Stimulated activated naive CD8-positive, alpha-beta T cell treated with anti-CD3 and anti-CD28 coated beads, Interleukin-15, amount 100 ng/mL, for 72 hours (primary cell): ENCODE results near the gene KRTAP12-4.
"Not testable (repeated sequence)": the region's sequence is repeated elsewhere in the genome, so short reads cannot be mapped to it uniquely, and the experiment has no call there.

ENCODE experiments used
- ATAC-seq: fragments of 150-1000 bp; cut with Tn5 transposase; 2 replicates; pipeline ENCODE4 v1.10.0; 2021; ENCODE audit warnings: mild to moderate bottlenecking, moderate library complexity
- DNase-seq, 2 donors: peaks; one replicate each; pipeline ENCODE4 v3.0.0; 2021 to 2022
- H3K27ac Mint-ChIP-seq, 2 donors: one replicate each; pipeline ENCODE4 v1.8.0; 2022; ENCODE audit warnings: mild to moderate bottlenecking in 2 of 2, mixed read lengths in 2 of 2, moderate library complexity in 2 of 2
- H3K27me3 Mint-ChIP-seq: one replicate; pipeline ENCODE4 v1.8.0; 2022; ENCODE audit warnings: mixed read lengths
- H3K4me1 Mint-ChIP-seq: one replicate; pipeline ENCODE4 v1.8.0; 2022; ENCODE audit warnings: mild to moderate bottlenecking, mixed read lengths
- H3K4me3 Mint-ChIP-seq, 2 donors: one replicate each; pipeline ENCODE4 v1.8.0; 2022; ENCODE audit warnings: mild to moderate bottlenecking in 2 of 2, mixed read lengths in 2 of 2, moderate library complexity in 1 of 2
- H3K9me3 Mint-ChIP-seq, 2 donors: one replicate each; pipeline ENCODE4 v1.8.0; 2022; ENCODE audit warnings: mixed read lengths in 2 of 2

KRTAP12-4 gene

DNA sequence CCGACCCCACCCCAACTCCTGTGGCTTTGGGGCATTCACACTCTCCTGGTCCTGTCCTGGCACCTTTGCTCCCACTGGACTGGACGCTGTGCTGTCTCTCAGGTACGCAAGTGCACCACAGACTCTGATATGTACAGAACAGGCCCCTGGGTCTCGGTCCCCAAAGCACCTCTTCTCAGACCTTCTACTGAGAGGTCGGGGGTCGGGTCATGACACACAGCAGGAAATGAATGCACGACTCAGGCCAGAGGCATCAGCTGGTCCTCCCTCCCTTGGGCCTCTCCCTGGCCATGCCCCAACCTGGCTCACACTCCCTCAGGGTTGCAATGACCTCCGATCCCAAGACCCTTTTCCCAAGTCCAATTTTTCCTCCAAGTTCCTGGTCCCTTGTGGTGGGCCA lies 40.7 kb upstream of the KRTAP12-4 start:
- Mint-ChIP-seq H3K27ac (peak overlapping the region in 1 of 2 donors; percentile 21), H3K9me3 (peaks cover 20% of the 10 kb centered on the region in 2 donors), H3K27me3 (peaks cover 50% of the 10 kb centered on the region), H3K4me3 (peak overlapping the region in 1 of 2 donors; percentile 17), H3K4me1 (peaks cover 42% of the 10 kb centered on the region)
- no peak for DNase-seq
- no peak for ATAC-seq

DNA sequence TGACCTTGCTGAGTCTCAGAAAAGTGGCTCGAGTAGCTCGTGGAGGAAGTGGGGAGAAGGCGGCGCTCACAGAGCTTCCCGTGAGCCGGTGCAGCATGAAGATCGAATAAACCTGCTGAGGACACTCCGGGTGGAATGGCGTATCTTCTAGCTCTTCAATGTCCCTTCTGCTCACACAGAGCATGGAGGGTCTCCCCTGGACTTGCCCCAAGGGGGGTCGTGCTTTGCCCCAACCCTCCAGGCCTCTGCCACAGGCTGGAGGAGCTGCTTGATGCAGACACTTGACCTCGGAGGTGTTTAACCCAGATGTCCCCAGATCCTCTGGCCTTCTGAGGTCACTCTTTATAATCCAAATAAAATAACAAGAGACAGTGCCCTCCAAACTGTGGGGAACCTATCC lies 40.3 kb upstream of the KRTAP12-4 start:
- peaks cover 42% of the 10 kb centered on the region for H3K4me1 Mint-ChIP-seq
- no peak overlapping the region for H3K4me3 Mint-ChIP-seq
- no peak overlapping the region for H3K27ac Mint-ChIP-seq
- peaks cover 20% of the 10 kb centered on the region in 2 donors for H3K9me3 Mint-ChIP-seq
- DNase-seq (no peak), ATAC-seq (no peak)
- peaks cover 46% of the 10 kb centered on the region for H3K27me3 Mint-ChIP-seq

DNA sequence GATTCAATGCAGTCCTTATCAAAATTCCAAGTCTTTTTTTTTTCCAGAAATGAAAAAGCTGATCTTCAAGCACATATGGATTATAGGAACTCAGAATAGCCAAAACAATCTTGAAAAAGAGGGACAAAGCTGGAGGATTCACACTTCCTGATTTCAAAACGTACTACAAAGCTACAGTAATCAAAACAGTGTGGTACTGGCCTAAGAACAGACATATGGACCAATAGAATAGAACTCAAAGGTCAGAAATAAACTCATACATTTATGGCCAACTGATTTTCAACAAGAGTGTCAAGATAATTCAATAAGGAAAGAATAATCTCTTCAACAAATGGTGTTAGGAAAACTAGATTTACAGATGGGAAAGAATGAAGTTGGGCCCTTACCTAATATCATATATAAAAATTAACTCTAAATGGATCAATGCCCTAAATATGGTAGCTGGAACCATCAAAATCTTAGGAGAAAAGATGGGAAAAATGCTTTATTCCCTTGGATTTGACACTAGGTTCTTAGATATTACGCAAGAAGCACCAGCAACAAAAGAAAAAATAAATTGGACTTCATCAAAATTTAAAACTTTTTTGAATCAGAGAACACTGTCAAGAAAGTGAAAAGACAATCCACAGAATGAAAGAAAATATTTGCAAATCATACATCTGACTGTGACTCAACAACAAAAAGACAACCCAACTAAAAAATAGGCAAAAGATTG lies 38.5 kb upstream of the KRTAP12-4 start:
- Mint-ChIP-seq H3K4me3 (no peak overlapping the region), H3K27ac (no peak overlapping the region), H3K9me3 (peaks cover 20% of the 10 kb centered on the region in 2 donors), H3K4me1 (peaks cover 31% of the 10 kb centered on the region), H3K27me3 (peaks cover 28% of the 10 kb centered on the region)
- no peak for ATAC-seq
- DNase-seq = no peak

DNA sequence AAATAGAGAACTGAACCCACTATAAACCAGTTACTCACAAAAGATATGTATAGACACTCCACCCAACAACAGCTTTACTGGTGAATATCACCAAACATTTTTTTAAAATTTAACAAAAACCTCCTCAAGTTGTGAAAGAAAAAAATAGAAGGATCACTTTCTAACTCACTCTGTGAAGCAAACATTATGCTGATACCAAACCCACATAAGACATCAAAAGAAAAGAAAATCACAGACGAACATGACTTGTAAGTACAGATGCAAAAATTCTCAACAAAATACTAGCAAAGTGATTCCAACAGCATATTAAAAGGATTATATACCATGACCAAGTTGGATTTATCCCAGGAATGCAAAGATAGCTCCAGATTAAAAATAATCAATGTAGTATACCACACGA lies 37.2 kb upstream of the KRTAP12-4 start:
- H3K4me3 Mint-ChIP-seq = no peak overlapping the region
- no peak for ATAC-seq
- DNase-seq = no peak
- H3K27me3 Mint-ChIP-seq = peaks cover 15% of the 10 kb centered on the region
- no peak overlapping the region for H3K27ac Mint-ChIP-seq
- peaks cover 20% of the 10 kb centered on the region in 2 donors for H3K9me3 Mint-ChIP-seq
- peaks cover 26% of the 10 kb centered on the region for H3K4me1 Mint-ChIP-seq

DNA sequence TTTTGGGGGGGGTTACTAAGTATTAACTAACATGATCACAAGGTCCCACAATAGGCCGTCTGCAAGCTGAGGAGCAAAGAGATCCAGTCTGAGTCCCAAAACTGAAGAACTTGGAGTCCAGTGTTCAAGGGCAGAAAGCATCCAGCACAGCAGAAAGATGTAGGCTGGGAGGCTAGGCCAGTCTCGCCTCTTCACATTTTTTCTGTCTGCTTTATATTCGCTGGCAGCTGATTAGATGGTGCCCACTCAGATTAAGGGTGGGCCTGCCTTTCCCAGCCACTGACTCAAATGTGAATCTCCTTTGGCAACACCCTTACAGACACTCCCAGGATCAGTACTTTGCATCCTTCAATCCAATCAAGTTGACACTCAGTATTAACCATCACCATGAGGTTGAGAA lies 35.3 kb upstream of the KRTAP12-4 start:
- DNase-seq, H3K27ac Mint-ChIP-seq, H3K27me3 Mint-ChIP-seq, ATAC-seq, H3K4me3 Mint-ChIP-seq: not testable (repeated sequence)
- Mint-ChIP-seq H3K9me3 (peaks cover 20% of the 10 kb centered on the region in 2 donors), H3K4me1 (peaks cover 32% of the 10 kb centered on the region)

DNA sequence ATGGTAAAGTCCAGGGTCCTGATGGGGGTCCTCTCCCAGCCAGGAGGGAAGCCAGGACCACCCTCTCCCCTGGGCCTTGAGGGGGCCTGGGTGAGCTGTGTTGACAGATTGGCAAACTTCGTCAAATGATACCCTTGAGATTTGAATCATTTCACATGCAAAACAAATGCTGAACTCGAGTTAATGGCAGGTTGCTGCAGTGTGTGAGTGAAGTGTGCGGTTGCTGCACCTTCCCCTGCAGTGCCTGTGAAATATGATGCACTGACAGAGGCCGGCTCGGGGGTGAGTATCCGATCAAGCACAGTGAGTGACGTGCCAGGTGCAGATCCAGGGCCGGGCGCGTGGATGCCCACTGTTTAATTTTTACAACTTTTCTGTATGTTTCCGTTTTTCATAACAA lies 33.2 kb upstream of the KRTAP12-4 start:
- no peaks in the 10 kb centered on the region for H3K27me3 Mint-ChIP-seq
- peak overlapping the region in 1 of 2 donors; percentile 37 for H3K27ac Mint-ChIP-seq
- peaks cover 3 to 5% of the 10 kb centered on the region in 2 donors for H3K9me3 Mint-ChIP-seq
- no peak for DNase-seq
- no peak for ATAC-seq
- peaks cover 31% of the 10 kb centered on the region for H3K4me1 Mint-ChIP-seq
- H3K4me3 Mint-ChIP-seq = no peak overlapping the region

DNA sequence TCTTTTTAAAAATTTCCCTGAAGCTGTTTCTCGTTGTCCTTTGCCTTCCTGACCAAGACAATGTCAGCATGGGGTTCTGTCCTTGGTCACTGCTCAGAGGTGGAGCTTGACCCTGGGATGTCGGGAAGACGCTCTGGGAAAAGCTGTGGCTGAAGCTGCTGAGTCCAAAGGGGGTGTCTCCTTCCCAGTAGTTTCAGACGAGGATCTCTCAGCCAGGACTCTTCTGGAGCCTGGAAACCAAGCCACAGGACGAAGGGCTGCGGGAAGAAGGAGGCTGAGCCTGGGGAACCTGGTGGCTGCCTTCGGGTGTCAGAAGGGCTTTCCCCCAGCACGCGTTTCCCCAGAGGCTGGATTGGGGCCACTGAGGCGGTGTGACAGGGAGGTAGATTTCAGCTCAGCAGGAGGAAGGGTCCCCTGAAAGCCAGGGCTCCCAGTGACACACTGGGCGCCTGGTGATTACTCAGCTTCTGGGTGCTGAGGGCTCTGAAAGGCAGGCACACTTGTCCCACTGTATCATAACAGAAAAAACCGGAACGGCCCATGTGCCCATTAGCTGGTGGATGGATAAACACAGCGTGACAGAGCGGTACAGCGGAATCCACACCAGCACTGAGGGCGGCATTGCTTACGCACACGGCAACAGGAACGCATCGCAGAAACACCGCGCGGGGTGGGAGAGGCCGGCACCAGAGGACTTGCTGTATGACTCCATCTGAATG lies 32.5 kb upstream of the KRTAP12-4 start:
- ATAC-seq = no peak
- DNase-seq = no peak
- H3K9me3 Mint-ChIP-seq = no peaks in the 10 kb centered on the region
- H3K4me1 Mint-ChIP-seq = peaks cover 30% of the 10 kb centered on the region
- H3K27me3 Mint-ChIP-seq = no peaks in the 10 kb centered on the region
- peak overlapping the region; percentile 37 to 69 for H3K27ac Mint-ChIP-seq
- H3K4me3 Mint-ChIP-seq = no peak overlapping the region

DNA sequence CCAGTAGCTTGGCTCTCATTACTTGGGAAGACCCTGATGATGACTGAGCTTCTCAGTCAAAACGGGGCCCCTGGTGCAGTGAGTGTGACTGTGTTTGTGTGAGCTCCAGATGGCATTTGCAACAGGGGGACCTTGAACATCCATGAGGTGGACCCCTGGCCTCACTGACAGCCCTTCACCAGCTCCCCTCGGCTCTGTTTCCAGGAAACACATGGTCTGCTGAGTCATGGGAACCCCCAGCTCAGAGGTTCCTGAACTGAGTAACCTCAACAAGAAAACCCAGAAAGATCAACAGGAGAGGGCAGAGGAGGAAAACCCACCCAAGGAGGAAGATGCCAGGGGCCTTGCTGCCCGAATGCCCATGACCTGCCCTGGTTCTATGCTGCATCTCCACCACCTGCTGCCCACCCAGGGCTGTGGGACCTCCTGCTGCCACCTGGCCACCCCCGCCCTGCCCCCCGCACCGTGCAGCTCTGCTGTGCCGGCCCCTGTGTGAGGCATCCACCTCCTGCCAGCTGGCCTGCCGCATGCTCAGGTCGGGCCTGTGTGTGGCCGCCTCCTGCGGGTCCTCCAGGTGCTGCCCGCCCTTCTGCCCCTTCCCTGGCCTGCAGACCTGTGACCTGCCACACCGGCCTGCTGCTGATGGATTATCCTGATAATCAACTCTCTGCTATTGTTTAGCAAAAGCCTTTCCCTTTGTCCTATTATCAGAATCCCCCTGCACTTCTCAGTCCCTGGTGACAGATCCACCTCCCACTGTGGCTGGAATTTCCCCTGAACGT lies 31.7 kb upstream of the KRTAP12-4 start:
- DNase-seq = no peak
- Mint-ChIP-seq H3K27me3 (no peaks in the 10 kb centered on the region), H3K27ac (peak overlapping the region in 1 of 2 donors; percentile 67), H3K4me3 (peak overlapping the region in 1 of 2 donors; percentile 49), H3K9me3 (no peaks in the 10 kb centered on the region), H3K4me1 (peaks cover 22% of the 10 kb centered on the region)
- ATAC-seq = peak; percentile 57

DNA sequence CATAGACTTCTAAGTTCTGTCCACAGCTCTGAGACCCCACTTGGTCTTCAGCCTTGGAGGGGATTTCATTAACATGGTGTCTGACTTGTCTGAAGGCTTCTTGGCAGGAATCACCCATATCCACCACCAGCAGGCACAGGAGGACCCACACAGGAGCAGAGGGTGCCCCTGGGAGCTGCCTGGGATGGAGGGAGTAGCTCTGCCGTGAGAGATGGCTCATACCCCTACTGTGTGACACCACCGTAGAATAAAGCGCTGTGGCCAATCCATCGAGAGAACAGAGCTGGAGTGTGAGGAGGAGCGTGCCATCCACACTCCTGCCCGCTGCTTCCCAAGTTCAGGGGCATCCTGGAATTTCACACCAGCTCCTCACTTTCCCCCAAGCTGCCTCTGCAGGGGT lies 30.6 kb upstream of the KRTAP12-4 start:
- not testable (repeated sequence) for DNase-seq, H3K27me3 Mint-ChIP-seq, H3K4me3 Mint-ChIP-seq, H3K9me3 Mint-ChIP-seq, H3K27ac Mint-ChIP-seq, ATAC-seq
- peaks cover 17% of the 10 kb centered on the region for H3K4me1 Mint-ChIP-seq

DNA sequence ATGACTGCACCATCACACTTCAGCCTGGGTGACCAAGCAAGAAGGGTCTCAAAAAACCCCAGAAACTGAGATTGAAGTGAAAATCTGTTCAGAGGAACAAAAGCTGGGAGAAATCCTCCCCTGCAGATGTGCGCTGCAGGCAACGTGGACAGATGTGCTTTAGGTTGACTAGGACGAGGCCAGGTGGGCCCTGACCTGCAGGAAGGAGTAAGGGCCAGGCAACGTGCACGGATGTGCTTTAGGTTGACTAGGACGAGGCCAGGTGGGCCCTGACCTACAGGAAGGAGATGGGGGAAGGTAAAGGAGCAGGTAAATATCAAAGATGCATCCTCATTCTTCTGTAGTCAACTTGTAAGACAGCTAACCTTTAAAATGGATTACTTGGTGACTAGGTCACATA lies 30.0 kb upstream of the KRTAP12-4 start:
- H3K9me3 Mint-ChIP-seq = no peaks in the 10 kb centered on the region
- ATAC-seq (no peak), DNase-seq (no peak)
- no peaks in the 10 kb centered on the region for H3K27me3 Mint-ChIP-seq
- H3K27ac Mint-ChIP-seq = no peak overlapping the region
- H3K4me3 Mint-ChIP-seq = no peak overlapping the region
- peaks cover 17% of the 10 kb centered on the region for H3K4me1 Mint-ChIP-seq

DNA sequence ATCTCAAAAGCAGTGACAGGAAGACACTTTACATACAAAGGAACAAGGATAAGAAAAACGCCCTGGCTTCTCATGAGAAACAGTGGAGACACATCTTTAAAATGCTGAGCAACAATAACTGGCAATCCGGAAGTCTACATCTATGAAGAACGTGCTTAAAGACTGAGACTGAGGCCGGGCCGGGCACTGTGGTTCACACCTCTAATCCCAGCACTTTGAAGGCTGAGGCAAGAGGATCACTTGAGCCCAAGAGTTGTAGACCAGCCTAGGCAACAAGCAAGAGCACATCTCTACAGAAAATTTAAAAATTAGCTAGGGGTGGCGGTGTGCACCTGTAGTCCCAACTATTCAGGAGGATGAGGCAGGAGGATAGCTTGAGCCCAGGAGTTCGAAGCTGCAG lies 29.6 kb upstream of the KRTAP12-4 start:
- H3K4me3 Mint-ChIP-seq = no peak overlapping the region
- H3K4me1 Mint-ChIP-seq = peaks cover 17% of the 10 kb centered on the region
- DNase-seq (no peak), ATAC-seq (no peak)
- H3K27ac Mint-ChIP-seq = no peak overlapping the region
- H3K27me3 Mint-ChIP-seq = no peaks in the 10 kb centered on the region
- H3K9me3 Mint-ChIP-seq = no peaks in the 10 kb centered on the region

DNA sequence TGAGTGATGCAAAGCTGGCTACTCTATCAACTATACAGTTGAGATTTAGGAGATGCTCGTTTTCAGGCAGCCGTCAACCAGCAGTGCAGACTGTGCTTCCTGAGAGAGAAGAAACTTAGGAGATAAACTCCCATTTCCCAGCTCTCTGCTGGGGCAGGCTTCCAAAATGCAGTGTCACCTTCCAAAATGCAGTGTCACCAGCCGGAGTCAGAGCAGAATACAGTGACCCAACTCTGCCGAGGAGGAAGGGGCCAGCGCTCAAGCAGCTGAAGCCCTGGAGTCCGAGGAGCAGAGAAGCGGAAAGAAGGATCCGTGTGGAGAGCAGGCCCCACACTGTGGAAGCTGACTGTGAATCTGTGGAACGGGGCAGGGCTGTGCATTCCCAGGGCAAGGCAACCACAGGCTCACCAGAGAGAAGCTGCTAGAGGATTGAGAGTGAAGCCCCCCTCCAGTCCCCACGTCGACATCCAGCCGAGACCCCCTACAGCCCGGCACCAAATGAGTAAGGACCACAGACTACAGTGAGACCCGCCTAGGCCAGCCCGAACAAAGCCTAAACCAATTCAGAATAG lies 28.2 kb upstream of the KRTAP12-4 start:
- Mint-ChIP-seq H3K4me1 (peaks cover 17% of the 10 kb centered on the region), H3K27ac (no peak overlapping the region), H3K4me3 (no peak overlapping the region), H3K9me3 (no peaks in the 10 kb centered on the region), H3K27me3 (no peaks in the 10 kb centered on the region)
- ATAC-seq (no peak), DNase-seq (no peak)

DNA sequence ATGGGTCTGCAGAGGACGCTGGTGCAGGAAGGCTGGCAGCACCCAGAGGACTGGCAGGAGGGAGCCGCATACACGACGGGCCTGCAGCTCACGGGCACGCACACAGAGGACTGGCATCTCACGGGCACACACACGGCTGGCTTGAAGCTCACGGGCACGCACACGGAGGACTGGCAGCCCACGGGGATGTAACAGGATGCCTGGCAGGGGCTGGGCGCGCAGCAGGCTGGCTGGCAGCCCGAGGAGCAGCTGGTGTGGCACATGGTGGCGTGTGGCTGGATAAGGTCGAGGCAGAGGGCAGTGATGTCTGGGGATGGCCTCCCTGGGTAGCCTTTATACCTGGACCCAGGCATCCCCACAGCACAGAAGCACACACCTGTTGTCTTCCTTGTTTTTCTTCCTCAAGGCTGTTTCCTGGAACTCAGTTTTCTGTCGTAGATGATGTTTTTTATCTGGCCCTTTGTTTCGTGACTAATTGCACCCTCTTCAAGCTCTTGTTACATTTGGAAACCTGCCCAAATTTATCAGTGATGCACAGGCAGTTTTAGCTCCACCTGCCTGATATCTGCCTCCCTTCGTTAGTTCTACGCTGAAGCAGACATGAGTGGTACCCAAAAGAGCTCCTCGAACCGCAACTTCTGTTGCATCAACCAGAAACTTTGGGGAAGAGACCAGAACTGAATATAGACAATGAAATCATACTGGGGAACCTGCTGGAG lies 27.6 kb upstream of the KRTAP12-4 start, which contains the start of gene KRTAP12-1:
Gene KRTAP12-1, minus strand, starts transcription at position 303 of the 719 bp plus-strand sequence. Its CDS starts 40 bp downstream, at position 263.
- DNase-seq (no peak), ATAC-seq (no peak)
- H3K9me3 Mint-ChIP-seq = no peaks in the 10 kb centered on the region
- no peaks in the 10 kb centered on the region for H3K27me3 Mint-ChIP-seq
- peak within 1 kb of the TSS in 1 of 2 donors; percentile 10 for H3K27ac Mint-ChIP-seq
- H3K4me3 Mint-ChIP-seq = no peak within 1 kb of the TSS
- H3K4me1 Mint-ChIP-seq = peaks cover 17% of the 10 kb centered on the region

DNA sequence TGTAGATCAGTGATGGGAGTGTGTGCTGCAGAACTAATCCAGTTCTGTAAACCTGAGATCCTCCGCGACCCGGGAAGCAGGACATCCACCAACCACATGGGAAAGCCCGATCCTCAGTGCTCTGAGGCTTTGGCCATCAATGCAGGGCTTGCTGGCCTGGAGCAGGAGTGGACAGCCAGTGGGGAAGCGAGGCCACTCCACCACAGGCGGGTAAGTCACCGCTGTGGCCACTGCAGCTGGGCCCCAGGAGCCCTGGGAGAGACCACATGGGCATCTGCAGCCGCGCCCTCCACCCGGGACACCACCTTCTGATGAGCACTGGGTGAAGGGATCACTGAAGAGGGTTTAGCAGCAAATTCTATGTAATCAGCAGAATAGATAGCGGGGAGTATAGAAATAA lies 26.7 kb upstream of the KRTAP12-4 start:
- H3K9me3 Mint-ChIP-seq = peaks cover 0 to under 1% of the 10 kb centered on the region in 2 donors
- H3K27me3 Mint-ChIP-seq = no peaks in the 10 kb centered on the region

DNA sequence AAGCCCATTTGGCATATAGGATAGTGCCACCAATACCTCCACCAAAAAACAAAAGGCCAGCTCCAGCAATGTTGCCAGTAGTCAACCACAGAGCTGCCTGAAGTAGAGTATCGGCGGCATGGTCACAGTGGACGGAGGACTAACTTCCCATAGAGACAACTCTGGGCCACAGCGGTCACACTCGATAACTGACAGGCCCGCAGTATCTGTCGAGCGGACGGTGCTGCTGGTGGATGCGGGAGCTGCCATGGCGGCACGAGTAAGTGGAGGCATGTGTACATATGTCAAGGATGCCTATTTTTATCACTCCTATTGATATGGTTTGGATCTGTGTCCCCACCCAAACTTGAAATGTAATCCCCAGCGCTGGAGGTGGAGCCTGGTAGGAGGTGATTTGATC lies 23.4 kb upstream of the KRTAP12-4 start:
- H3K4me1 Mint-ChIP-seq = no peaks in the 10 kb centered on the region
- DNase-seq (no peak), ATAC-seq (no peak)
- H3K27ac Mint-ChIP-seq = no peak overlapping the region
- H3K9me3 Mint-ChIP-seq = peaks cover 16 to 18% of the 10 kb centered on the region in 2 donors
- H3K4me3 Mint-ChIP-seq = no peak overlapping the region
- H3K27me3 Mint-ChIP-seq = no peaks in the 10 kb centered on the region

More for the DNA sequence above, 26.7 kb upstream of the KRTAP12-4 start:
- no peak for DNase-seq
- no peak for ATAC-seq
- Mint-ChIP-seq H3K4me3 (no peak overlapping the region), H3K27ac (peak overlapping the region in 1 of 2 donors; percentile 10), H3K4me1 (peaks cover 8% of the 10 kb centered on the region)
